ENCODE data around the gene U2AF2. TPM values are rescaled to one million over a fixed set of nuclear protein-coding genes. Genes with fewer than 3 reads are reported as not detected.

U2AF2 gene
- total and polyA plus RNA-seq, 4 donors, result 109 to 181 (median 132) TPM

DNA sequence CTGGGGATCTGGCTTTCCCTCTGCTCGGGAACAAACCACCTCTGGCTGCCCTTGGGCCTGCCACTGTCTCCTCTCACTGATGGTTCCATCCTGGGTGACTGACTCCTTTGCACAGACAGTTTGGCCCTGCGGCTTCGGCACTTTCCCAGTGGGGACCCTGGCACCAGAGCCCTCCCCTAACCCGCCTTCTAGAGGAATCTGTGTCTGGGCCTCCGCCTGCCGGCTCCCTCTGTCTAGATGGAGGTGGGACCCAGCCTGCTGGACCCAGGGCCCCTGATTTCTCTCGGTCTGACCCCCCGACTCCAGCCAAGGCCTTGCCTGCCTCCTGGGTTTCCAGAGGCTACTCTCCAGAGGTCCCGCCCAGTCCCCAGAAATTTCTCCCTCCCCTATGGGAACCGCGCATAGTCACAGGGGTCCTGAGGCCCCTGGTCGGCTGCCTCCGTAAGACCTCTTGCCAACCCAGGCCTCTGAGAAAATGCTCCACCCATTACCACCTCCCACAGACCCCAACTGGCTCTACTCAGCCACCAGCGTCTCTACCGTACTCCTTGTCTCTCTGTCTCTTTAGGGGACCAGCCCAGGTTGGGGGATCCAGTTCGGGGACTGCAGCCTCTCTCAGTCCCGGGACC is 4.1 kb upstream of the U2AF2 start:
- no peak overlapping the region for H3K9ac ChIP-seq (ENCODE audit: insufficient read depth in 1 of 2, low read length in 2 of 2)
- H3K27ac ChIP-seq (ENCODE audit: low read depth in 1 of 2, low read length in 1 of 2), result no peak overlapping the region
- H3K36me3 ChIP-seq (ENCODE audit: control insufficient read depth in 4 of 4, insufficient read depth in 4 of 4, low read length in 4 of 4), result peaks cover 0 to 4% (median 1%) of the 10 kb centered on the region in 4 donors
- no peaks in the 10 kb centered on the region for H3K9me3 ChIP-seq (ENCODE audit: control insufficient read depth in 4 of 4, insufficient read depth in 3 of 4, low read length in 3 of 4)
- ATAC-seq (ENCODE audit: insufficient read depth, low FRiP score), result no peak
- H3K4me3 ChIP-seq, result no peak overlapping the region
- no peaks in the 10 kb centered on the region for H3K27me3 ChIP-seq (ENCODE audit: control insufficient read depth in 3 of 3, insufficient read depth in 3 of 3, low read length in 2 of 3)
- TF ChIP-seq, protein P1, sequence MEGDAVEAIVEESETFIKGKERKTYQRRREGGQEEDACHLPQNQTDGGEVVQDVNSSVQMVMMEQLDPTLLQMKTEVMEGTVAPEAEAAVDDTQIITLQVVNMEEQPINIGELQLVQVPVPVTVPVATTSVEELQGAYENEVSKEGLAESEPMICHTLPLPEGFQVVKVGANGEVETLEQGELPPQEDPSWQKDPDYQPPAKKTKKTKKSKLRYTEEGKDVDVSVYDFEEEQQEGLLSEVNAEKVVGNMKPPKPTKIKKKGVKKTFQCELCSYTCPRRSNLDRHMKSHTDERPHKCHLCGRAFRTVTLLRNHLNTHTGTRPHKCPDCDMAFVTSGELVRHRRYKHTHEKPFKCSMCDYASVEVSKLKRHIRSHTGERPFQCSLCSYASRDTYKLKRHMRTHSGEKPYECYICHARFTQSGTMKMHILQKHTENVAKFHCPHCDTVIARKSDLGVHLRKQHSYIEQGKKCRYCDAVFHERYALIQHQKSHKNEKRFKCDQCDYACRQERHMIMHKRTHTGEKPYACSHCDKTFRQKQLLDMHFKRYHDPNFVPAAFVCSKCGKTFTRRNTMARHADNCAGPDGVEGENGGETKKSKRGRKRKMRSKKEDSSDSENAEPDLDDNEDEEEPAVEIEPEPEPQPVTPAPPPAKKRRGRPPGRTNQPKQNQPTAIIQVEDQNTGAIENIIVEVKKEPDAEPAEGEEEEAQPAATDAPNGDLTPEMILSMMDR (IDR thresholded peaks at IDR 0.05; ENCODE audit: control extremely low read depth, extremely low read depth), result no peak
- 96 to 97% methylated on average over 17 of the region's 17 CpGs for WGBS, 2 donors
- H3K4me1 ChIP-seq (ENCODE audit: control insufficient read depth in 5 of 5, insufficient read depth in 5 of 5, low read length in 5 of 5), result peaks cover 0 to 18% (median 5%) of the 10 kb centered on the region in 5 donors
- no peak for DNase-seq

GRCh38 chr19:55651236-55651635 is 3.6 kb upstream of the U2AF2 start:
- no peak for DNase-seq
- WGBS, 2 donors, result 88 to 92% methylated on average over 18 of the region's 18 CpGs
- H3K9me3 ChIP-seq (ENCODE audit: control insufficient read depth in 4 of 4, insufficient read depth in 3 of 4, low read length in 3 of 4), result no peaks in the 10 kb centered on the region

DNA sequence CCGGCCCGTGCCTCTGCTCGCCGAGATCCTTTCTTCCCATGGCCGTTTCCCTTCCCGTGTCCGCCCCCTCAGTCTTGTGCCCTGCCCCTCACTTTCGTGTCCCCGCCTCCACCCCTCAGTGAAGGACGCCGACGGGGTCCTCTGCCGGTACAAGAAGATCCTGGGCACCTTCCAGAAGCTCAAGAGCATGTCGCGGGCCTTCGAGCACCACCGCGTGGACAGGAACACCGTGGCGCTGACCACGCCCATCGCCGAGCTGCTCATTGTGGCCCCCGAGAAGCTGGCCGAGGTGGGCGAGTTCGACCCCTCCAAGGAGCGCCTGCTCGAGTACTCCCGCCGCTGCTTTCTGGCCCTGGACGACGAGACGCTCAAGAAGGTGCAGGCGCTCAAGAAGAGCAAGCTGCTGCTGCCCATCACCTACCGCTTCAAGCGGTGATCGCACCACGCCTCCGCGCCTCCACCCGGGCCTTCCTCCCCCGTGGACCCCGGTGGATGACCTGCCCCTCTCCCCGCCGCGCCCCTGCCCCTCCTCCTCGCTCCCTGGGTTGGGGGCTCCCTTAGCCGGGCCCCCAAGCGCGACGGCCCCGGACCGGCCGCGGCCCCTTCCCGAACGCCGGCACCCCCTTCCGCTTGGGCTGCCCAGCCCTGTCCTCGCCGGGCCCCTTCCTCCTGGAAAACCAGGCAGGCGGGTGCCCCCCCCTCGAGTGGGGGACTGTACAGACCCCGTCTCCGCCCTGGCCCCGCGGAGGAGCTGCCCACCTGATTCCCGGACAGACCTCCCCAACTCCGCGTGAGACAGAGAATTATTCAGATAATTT is 2.3 kb upstream of the U2AF2 start:
- TF ChIP-seq, protein P1 (IDR thresholded peaks at IDR 0.05; ENCODE audit: control extremely low read depth, extremely low read depth), result no peak
- DNase-seq, result no peak
- Histone ChIP-seq H3K9me3 (ENCODE audit: control insufficient read depth in 4 of 4, insufficient read depth in 3 of 4, low read length in 3 of 4) (no peaks in the 10 kb centered on the region), H3K36me3 (ENCODE audit: control insufficient read depth in 4 of 4, insufficient read depth in 4 of 4, low read length in 4 of 4) (peaks cover 0 to 5% (median 4%) of the 10 kb centered on the region in 4 donors), H3K27me3 (ENCODE audit: control insufficient read depth in 3 of 3, insufficient read depth in 3 of 3, low read length in 2 of 3) (no peaks in the 10 kb centered on the region), H3K4me1 (ENCODE audit: control insufficient read depth in 5 of 5, insufficient read depth in 5 of 5, low read length in 5 of 5) (peaks cover 4 to 30% (median 15%) of the 10 kb centered on the region in 5 donors), H3K27ac (ENCODE audit: low read depth in 1 of 2, low read length in 1 of 2) (no peak overlapping the region), H3K4me3 (no peak overlapping the region), H3K9ac (ENCODE audit: insufficient read depth in 1 of 2, low read length in 2 of 2) (no peak overlapping the region)
- 82 to 86% methylated on average over 69 to 71 of the region's 71 CpGs for WGBS, 2 donors
- ATAC-seq (ENCODE audit: insufficient read depth, low FRiP score), result no peak

More at GRCh38 chr19:55651236-55651635, 3.6 kb upstream of the U2AF2 start:
- no peak for ATAC-seq (ENCODE audit: insufficient read depth, low FRiP score)
- TF ChIP-seq, protein P1 (IDR thresholded peaks at IDR 0.05; ENCODE audit: control extremely low read depth, extremely low read depth), result no peak
- Histone ChIP-seq H3K4me3 (no peak overlapping the region), H3K4me1 (ENCODE audit: control insufficient read depth in 5 of 5, insufficient read depth in 5 of 5, low read length in 5 of 5) (peaks cover 0 to 23% (median 5%) of the 10 kb centered on the region in 5 donors), H3K27ac (ENCODE audit: low read depth in 1 of 2, low read length in 1 of 2) (no peak overlapping the region), H3K27me3 (ENCODE audit: control insufficient read depth in 3 of 3, insufficient read depth in 3 of 3, low read length in 2 of 3) (no peaks in the 10 kb centered on the region), H3K36me3 (ENCODE audit: control insufficient read depth in 4 of 4, insufficient read depth in 4 of 4, low read length in 4 of 4) (peaks cover 0 to 4% (median 2%) of the 10 kb centered on the region in 4 donors), H3K9ac (ENCODE audit: insufficient read depth in 1 of 2, low read length in 2 of 2) (no peak overlapping the region)
